Measurements from ENCODE around the gene NHEJ1.
"Not testable (repeated sequence)": the region's sequence is repeated elsewhere in the genome, so short reads cannot be mapped to it uniquely, and the experiment has no call there.

- not testable (repeated sequence) for TF ChIP-seq CTCF (IDR thresholded peaks at IDR 0.05; ENCODE audit: low read depth, low read length, poor library complexity, severe bottlenecking); EZH2phosphoT487 (IDR thresholded peaks at IDR 0.05; ENCODE audit: borderline replicate concordance, low read length)
Measured at GRCh38 chr2:219201331-219201730, 40.7 kb upstream of the NHEJ1 start.

Measured in DOHH2 (cell line).